HEK293T (cell line): ENCODE data around the gene LILRA5.
"Not testable (repeated sequence)": the region's sequence is repeated elsewhere in the genome, so short reads cannot be mapped to it uniquely, and the experiment has no call there.

ENCODE experiments used
- CTCF ChIA-PET: fragments of 350-600 bp; formaldehyde crosslinking; extraction: SDS; loops from one replicate; lab custom pipeline; 2021; ENCODE audit warnings: antibody characterized with exemption, inconsistent platforms; lab: Yijun Ruan, JAX
- POLR2A ChIA-PET: fragments of 350-600 bp; formaldehyde crosslinking; extraction: SDS; loops from one replicate; lab custom pipeline; 2020; ENCODE audit warnings: antibody characterized with exemption, inconsistent platforms; lab: Yijun Ruan, JAX
- DNase-seq: peaks from one replicate; pipeline ENCODE4 v3.0.0; 2012; ENCODE audit warnings: mixed read lengths; ENCODE audit errors: extremely low spot score
- ARNT ChIP-seq: fragments of 450-650 bp; IDR thresholded peaks from 2 replicates; pipeline ENCODE4 v1.6.1; 2017; ENCODE audit warnings: mild to moderate bottlenecking
- CTBP1 ChIP-seq: fragments of 450-650 bp; IDR thresholded peaks from 2 replicates; pipeline ENCODE4 v1.6.1; 2016; ENCODE audit warnings: borderline replicate concordance
- ELF4 ChIP-seq: fragments of 450-650 bp; IDR thresholded peaks from 2 replicates; pipeline ENCODE4 v1.6.1; 2017; ENCODE audit warnings: antibody characterized with exemption
- FOXA1 ChIP-seq: fragments of 450-650 bp; IDR thresholded peaks from 2 replicates; pipeline ENCODE4 v1.6.1; 2016; ENCODE audit warnings: mild to moderate bottlenecking
- FOXK2 ChIP-seq: fragments of 450-650 bp; IDR thresholded peaks from 2 replicates; pipeline ENCODE4 v1.6.1; 2016; ENCODE audit warnings: mild to moderate bottlenecking
- FOXM1 ChIP-seq: fragments of 450-650 bp; IDR thresholded peaks from 2 replicates; pipeline ENCODE4 v1.6.1; 2017; ENCODE audit warnings: mild to moderate bottlenecking, borderline replicate concordance
- HDGF ChIP-seq: fragments of 450-650 bp; IDR thresholded peaks from 2 replicates; pipeline ENCODE4 v1.6.1; 2017; ENCODE audit warnings: antibody characterized with exemption, borderline replicate concordance
- L3MBTL2 ChIP-seq: fragments of 450-650 bp; conservative IDR thresholded peaks from 2 replicates; pipeline ENCODE4 v1.6.1; 2016; ENCODE audit warnings: mild to moderate bottlenecking
- LEF1 ChIP-seq: fragments of 450-650 bp; IDR thresholded peaks from 2 replicates; pipeline ENCODE4 v1.6.1; 2017; ENCODE audit warnings: mild to moderate bottlenecking, borderline replicate concordance
- NFRKB ChIP-seq: fragments of 450-650 bp; IDR thresholded peaks from 2 replicates; pipeline ENCODE4 v1.6.1; 2016; ENCODE audit warnings: mild to moderate bottlenecking, moderate library complexity
- PKNOX1 ChIP-seq: fragments of 450-650 bp; IDR thresholded peaks from 2 replicates; pipeline ENCODE4 v1.6.1; 2016
- SP1 ChIP-seq: fragments of 450-650 bp; IDR thresholded peaks from 2 replicates; pipeline ENCODE4 v1.6.1; 2017
- SUZ12 ChIP-seq: fragments of 450-650 bp; IDR thresholded peaks from 2 replicates; pipeline ENCODE4 v1.6.1; 2016; ENCODE audit warnings: mild to moderate bottlenecking
- TARDBP ChIP-seq: fragments of 450-650 bp; IDR thresholded peaks from 2 replicates; pipeline ENCODE4 v1.6.1; 2016
- ZNF384 ChIP-seq: fragments of 450-650 bp; IDR thresholded peaks from 2 replicates; pipeline ENCODE4 v1.6.1; 2016

Gene LILRA5

DNA sequence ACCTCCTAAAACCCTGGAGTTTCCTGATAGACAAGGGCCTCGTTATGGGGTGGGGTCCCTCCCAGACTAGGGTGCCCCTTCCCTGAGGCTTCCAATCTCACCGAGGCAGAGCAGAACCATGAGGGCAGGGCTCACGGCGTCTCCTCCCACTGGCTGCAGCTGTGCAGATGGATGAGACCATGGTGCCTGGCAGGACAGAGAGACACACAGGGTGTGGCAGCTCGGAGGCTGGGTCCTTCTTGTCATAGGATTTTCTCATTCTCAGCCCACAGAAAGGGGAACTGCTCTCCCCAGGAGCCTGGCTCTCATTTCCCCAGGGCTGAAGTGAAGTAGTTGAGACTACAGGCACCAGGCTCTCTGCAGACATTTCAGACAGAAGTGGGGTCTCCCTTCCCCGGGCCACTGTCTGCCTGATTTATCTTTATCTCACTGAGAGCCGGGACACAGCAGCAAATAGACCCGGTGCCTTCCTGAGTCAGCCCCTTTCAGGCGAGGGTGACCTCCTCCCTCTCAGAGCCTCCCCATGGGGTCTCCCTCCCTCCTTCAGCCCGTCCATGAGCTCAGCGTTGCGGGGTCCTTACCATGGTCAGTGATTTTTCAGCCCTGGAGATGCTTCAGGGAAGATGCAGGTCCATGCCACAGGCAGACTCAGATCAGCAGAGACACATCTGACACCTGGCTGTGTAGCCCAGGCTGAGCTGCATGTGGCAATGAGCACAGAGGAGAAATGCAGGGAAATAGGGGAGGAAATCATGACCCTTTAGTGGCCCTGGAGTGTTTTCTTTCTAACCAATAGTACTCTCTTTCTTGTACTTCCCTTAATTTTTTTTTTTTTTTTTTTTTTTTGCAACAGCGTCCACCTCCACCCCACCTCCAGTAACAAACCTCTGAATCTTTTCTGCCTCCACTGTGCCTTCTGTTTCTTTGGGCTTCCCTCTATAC, at the start of gene LILRA5:
Gene LILRA5, minus strand, starts transcription at position 731 of the 942 bp plus-strand sequence. Its CDS starts 147 bp downstream, at position 584.
- ChIA-PET POLR2A (interaction anchor here (0.7 kb wide), 1 partner anchor 189 kb away, joined by 3 read pairs; no protein-coding TSS in a partner anchor), CTCF (no interaction called here)
- DNase-seq: no peak
- no peak for TF ChIP-seq ARNT
- no peak for TF ChIP-seq NFRKB
- TF ChIP-seq L3MBTL2: no peak
- no peak for TF ChIP-seq FOXM1
- TF ChIP-seq TARDBP: no peak
- no peak for TF ChIP-seq CTBP1

DNA sequence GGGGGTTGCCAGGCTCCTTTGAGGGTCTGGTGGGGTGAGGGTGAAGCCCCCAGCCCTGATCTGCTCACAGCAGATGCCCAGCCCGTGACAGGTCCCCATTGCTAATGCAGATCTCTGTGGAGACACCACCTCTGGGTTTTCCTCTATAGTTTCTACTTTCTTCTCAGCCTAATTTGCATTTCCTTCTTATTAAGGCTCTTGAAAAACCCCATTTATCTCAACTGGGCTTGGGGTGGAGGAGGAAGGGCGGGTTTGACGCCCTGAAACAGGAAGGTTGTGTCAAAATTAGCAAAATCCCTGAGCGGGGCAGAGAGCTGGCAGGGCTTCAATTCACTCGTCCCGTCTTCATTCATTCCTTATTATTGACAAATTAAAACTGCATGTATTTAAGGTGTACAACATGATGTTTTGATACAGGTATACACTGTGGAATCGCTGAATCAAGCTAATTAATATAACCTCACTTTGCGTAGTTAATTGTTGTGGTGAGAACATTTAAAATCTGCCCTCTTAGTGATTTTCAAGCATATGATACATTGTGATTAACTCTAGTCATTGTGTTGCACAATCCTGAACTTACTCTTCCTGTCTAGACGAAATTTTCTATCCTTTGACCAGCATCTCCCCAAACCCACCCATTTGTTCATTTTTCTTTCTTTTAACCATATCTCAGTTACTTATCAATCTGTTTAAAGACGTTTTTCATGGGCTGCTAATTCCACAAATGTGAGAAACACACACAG, 48.9 kb upstream of the LILRA5 start:
- DNase-seq, POLR2A ChIA-PET: not testable (repeated sequence)
- CTCF ChIA-PET: interaction anchor here (0.6 kb wide), 1 partner anchor 65 kb away, joined by 3 read pairs; no protein-coding TSS in a partner anchor

DNA sequence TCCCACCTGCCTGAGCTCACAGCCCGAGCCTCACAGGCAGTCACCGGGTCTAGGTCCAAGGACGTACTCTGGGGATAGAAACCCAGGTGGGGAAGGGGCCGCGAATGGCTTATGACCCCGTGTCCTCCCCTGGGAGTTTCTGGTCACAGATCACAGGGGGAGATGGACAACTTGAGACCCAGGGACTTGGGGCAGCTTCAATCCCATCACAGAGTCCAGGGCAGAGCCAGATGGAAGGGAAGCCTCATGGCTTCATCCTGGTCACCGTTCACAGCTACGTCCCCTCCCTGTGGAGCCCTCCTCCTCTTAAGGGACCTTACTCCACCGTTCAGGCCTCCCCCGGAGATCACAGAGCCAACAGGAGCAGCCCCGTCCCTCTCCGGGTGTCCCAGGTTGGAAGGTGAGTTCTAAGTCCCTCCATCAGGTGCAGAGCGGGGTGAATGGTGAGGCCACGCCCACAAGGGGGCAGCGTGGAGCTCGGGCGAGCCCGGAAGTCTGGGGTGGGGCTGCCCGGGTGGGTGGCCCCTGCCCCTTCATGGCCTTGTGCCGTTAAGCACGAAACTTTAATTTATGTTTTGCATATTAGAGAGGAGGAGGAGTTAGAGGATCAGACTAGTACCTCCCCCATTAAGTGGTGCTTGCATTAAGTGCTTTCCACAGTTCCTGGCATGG, 46.3 kb upstream of the LILRA5 start:
- CTCF ChIA-PET, POLR2A ChIA-PET, DNase-seq: not testable (repeated sequence)

GRCh38 chr19:54357381-54357780, 44.4 kb upstream of the LILRA5 start:
- no peak for TF ChIP-seq PKNOX1
- TF ChIP-seq L3MBTL2: no peak
- TF ChIP-seq TARDBP: no peak
- no peak for TF ChIP-seq ARNT
- TF ChIP-seq FOXK2: no peak
- TF ChIP-seq CTBP1: no peak
- TF ChIP-seq ELF4: no peak
- TF ChIP-seq NFRKB: no peak
- TF ChIP-seq FOXM1: no peak
- DNase-seq: no peak
- ChIA-PET CTCF (no interaction called here), POLR2A (no interaction called here)

GRCh38 chr19:54356444-54357056, 43.6 kb upstream of the LILRA5 start:
- no peak for DNase-seq
- TF ChIP-seq SP1 (no peak), ELF4 (no peak), CTBP1 (no peak), L3MBTL2 (no peak), FOXM1 (no peak), ZNF384 (no peak), NFRKB (no peak), PKNOX1 (no peak), SUZ12 (no peak)
- POLR2A ChIA-PET: no interaction called here
- CTCF ChIA-PET: no interaction called here

DNA sequence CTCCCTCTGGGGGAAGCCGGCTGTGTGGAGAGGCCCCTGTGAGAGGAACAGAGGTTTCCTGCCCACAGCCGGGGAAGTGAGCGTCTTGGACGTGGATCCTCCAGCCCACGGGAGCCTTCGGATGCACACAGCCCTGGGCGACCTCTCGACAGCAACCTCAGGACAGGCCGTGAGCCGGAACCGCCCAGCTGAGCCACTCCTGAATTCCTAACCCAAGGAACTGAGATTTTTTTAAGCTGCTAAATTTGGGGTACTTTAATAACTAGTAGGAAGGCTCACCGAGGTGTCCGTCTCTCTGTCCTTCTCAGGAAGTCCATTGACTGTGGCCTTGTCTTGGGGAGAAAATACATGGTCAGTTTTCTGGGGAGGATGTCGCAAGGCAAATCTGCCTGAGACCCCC, 42.7 kb upstream of the LILRA5 start:
- ChIA-PET CTCF (interaction anchor here (0.6 kb wide), 1 partner anchor 36 kb away, joined by 3 read pairs; no protein-coding TSS in a partner anchor), POLR2A (no interaction called here)
- no peak for DNase-seq
- TF ChIP-seq FOXA1 (no peak), HDGF (no peak), SUZ12 (no peak), NFRKB (no peak), ARNT (no peak)

- POLR2A ChIA-PET: no interaction called here
These were observed 41.8 kb upstream of the LILRA5 start for GRCh38 chr19:54354761-54355160.

More at GRCh38 chr19:54354761-54355160, 41.8 kb upstream of the LILRA5 start:
- TF ChIP-seq SUZ12 (no peak), ZNF384 (no peak), CTBP1 (no peak), L3MBTL2 (no peak), TARDBP (no peak), NFRKB (no peak), ARNT (no peak), FOXM1 (no peak), HDGF (no peak), FOXA1 (no peak), PKNOX1 (no peak), FOXK2 (no peak), SP1 (no peak), LEF1 (no peak)
- no peak for DNase-seq
- CTCF ChIA-PET: interaction anchor here (0.7 to 0.8 kb wide), 2 partner anchors 31 to 746 kb away, joined by 3 read pairs; no protein-coding TSS in a partner anchor
